Erythroblast (primary cell): Measurements from ENCODE around the gene CDKAL1.

Experiments used
- DNase-seq, 2 experiments: peaks; one replicate each; lab custom pipeline; 2025; lab: John Stamatoyannopoulos, UW
- GATA1 ChIP-seq: IDR thresholded peaks from 2 replicates; pipeline ENCODE4 v1.6.1; 2011; ENCODE audit warnings: low read depth, mild to moderate bottlenecking, control low read depth, low read length, moderate library complexity
- POLR2A ChIP-seq: IDR thresholded peaks from 2 replicates; pipeline ENCODE4 v1.6.1; 2011; ENCODE audit warnings: mild to moderate bottlenecking, low read length

Gene CDKAL1

GRCh38 chr6:20674664-20675063, 140.4 kb downstream of the CDKAL1 start:
- DNase-seq: no peak
- TF ChIP-seq GATA1 (no peak), POLR2A (no peak)

GRCh38 chr6:20678831-20679352, 144.6 kb downstream of the CDKAL1 start:
- TF ChIP-seq GATA1 (no peak), POLR2A (no peak)

GRCh38 chr6:20680697-20681165, 146.5 kb downstream of the CDKAL1 start:
- TF ChIP-seq GATA1: no peak
- TF ChIP-seq POLR2A: no peak
- DNase-seq: no peak

More at GRCh38 chr6:20678831-20679352, 144.6 kb downstream of the CDKAL1 start:
- no peak for DNase-seq

GRCh38 chr6:20681243-20681684, 147.0 kb downstream of the CDKAL1 start:
- DNase-seq: no peak
- TF ChIP-seq POLR2A (no peak), GATA1 (no peak)

- TF ChIP-seq GATA1 (no peak), POLR2A (no peak)
- no peak for DNase-seq
These were observed 150.2 kb downstream of the CDKAL1 start for GRCh38 chr6:20684474-20684873.

- TF ChIP-seq POLR2A (no peak), GATA1 (no peak)
- no peak for DNase-seq
These were observed 151.9 kb downstream of the CDKAL1 start for GRCh38 chr6:20686142-20686541.

GRCh38 chr6:20687494-20687893, 153.2 kb downstream of the CDKAL1 start:
- TF ChIP-seq POLR2A (no peak), GATA1 (no peak)
- DNase-seq: no peak

GRCh38 chr6:20688710-20689500, 154.6 kb downstream of the CDKAL1 start:
- TF ChIP-seq POLR2A (no peak), GATA1 (no peak)
- DNase-seq: peak in 1 of 2 experiments; percentile 7

GRCh38 chr6:20691185-20691584, 156.9 kb downstream of the CDKAL1 start:
- TF ChIP-seq GATA1 (no peak), POLR2A (no peak)
- DNase-seq: no peak

GRCh38 chr6:20692023-20692422, 157.8 kb downstream of the CDKAL1 start:
- no peak for DNase-seq
- no peak for TF ChIP-seq GATA1
- TF ChIP-seq POLR2A: no peak

GRCh38 chr6:20693466-20694063, 159.3 kb downstream of the CDKAL1 start:
- DNase-seq: peak; percentile 84 to 85
- TF ChIP-seq POLR2A (no peak), GATA1 (no peak)

GRCh38 chr6:20696676-20697075, 162.4 kb downstream of the CDKAL1 start:
- TF ChIP-seq POLR2A (no peak), GATA1 (no peak)
- no peak for DNase-seq

GRCh38 chr6:20698675-20699074, 164.4 kb downstream of the CDKAL1 start:
- DNase-seq: no peak
- TF ChIP-seq GATA1 (no peak), POLR2A (no peak)

- DNase-seq: no peak
These were observed 165.1 kb downstream of the CDKAL1 start for GRCh38 chr6:20699402-20699801.

GRCh38 chr6:20700375-20700774, 166.1 kb downstream of the CDKAL1 start:
- DNase-seq: no peak

More at GRCh38 chr6:20699402-20699801, 165.1 kb downstream of the CDKAL1 start:
- TF ChIP-seq GATA1 (no peak), POLR2A (no peak)

More at GRCh38 chr6:20700375-20700774, 166.1 kb downstream of the CDKAL1 start:
- no peak for TF ChIP-seq GATA1
- TF ChIP-seq POLR2A: no peak
